Fibroblast of pulmonary artery (primary cell): ENCODE measurements around the gene DIABLO.

Experiments used
- DNase-seq: peaks from one replicate; pipeline ENCODE4 v3.0.0-alpha.2; 2010; ENCODE audit warnings: low read depth
- H3K4me3 ChIP-seq: replicated peaks from 2 replicates; pipeline ENCODE4 v1.5.1; 2011; ENCODE audit warnings: low read depth, mild to moderate bottlenecking, control low read depth, low read length, moderate library complexity
- TF ChIP-seq, protein P1 (sequence below): IDR thresholded peaks from 2 replicates; pipeline ENCODE4 v1.5.1; 2011; ENCODE audit warnings: mild to moderate bottlenecking, control low read depth, low read length, inconsistent platforms; ENCODE audit errors: missing control alignments

DIABLO gene

DNA sequence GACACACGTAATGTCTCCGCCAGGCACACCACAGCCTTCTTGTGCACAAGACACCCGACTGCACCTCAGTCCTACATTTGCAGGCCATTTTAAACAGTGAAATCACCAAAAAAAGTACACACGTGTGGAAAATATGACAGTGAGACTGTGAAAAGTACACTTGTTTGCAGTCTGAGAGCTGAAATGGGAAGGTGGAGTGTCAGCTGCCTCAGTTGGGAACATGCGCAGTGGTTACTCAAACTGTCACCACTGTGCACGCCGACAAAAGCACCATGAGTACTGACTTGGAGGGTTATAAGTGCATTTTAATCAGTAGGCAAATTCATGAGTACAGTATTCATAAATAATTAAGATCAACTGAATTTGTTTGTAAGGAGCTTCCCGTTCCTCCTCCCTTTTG lies 24.7 kb upstream of the DIABLO start:
- DNase-seq: no peak
- H3K4me3 ChIP-seq: no peak overlapping the region
- TF ChIP-seq, protein P1, sequence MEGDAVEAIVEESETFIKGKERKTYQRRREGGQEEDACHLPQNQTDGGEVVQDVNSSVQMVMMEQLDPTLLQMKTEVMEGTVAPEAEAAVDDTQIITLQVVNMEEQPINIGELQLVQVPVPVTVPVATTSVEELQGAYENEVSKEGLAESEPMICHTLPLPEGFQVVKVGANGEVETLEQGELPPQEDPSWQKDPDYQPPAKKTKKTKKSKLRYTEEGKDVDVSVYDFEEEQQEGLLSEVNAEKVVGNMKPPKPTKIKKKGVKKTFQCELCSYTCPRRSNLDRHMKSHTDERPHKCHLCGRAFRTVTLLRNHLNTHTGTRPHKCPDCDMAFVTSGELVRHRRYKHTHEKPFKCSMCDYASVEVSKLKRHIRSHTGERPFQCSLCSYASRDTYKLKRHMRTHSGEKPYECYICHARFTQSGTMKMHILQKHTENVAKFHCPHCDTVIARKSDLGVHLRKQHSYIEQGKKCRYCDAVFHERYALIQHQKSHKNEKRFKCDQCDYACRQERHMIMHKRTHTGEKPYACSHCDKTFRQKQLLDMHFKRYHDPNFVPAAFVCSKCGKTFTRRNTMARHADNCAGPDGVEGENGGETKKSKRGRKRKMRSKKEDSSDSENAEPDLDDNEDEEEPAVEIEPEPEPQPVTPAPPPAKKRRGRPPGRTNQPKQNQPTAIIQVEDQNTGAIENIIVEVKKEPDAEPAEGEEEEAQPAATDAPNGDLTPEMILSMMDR: no peak

DNA sequence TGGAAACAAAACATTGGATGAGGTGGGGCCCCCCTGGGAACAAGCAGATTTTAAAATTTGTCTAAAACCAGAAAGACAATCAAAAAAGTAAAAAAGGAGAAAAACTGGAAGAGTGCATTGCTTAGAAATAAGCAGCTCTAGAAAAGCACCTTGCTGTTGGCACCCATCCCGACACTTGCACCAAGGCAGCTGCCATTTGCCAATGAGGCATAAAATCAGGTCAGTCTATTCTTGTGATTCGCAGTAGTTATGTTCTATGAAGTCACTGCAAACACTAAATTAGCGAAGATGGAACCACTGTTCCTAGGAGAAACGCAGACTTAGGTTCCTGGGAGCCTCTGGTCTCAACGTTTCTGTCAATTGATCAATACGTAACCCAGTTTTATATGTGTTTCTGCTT lies 24.2 kb upstream of the DIABLO start:
- no peak overlapping the region for H3K4me3 ChIP-seq
- DNase-seq: no peak
- TF ChIP-seq, protein P1: no peak

DNA sequence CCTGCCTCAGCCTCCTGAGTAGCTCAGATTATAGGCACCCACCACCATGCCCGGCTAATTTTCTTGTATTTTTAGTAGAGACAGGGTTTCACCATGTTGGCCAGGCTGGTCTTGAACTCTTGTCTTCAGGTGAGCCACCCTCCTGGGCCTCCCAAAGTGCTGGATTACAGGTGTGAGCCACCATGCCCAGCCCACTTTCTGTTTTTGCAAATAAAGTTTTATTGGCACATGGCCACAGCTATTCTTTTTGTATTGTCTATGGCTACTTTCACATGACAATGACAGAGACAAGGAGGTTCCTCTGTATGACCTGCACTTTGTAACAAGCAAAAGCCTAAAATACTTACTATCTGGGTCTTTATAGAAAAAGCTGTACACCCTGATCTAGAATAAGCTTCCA lies 19.7 kb upstream of the DIABLO start:
- DNase-seq: no peak
- TF ChIP-seq, protein P1: no peak
- no peak overlapping the region for H3K4me3 ChIP-seq

DNA sequence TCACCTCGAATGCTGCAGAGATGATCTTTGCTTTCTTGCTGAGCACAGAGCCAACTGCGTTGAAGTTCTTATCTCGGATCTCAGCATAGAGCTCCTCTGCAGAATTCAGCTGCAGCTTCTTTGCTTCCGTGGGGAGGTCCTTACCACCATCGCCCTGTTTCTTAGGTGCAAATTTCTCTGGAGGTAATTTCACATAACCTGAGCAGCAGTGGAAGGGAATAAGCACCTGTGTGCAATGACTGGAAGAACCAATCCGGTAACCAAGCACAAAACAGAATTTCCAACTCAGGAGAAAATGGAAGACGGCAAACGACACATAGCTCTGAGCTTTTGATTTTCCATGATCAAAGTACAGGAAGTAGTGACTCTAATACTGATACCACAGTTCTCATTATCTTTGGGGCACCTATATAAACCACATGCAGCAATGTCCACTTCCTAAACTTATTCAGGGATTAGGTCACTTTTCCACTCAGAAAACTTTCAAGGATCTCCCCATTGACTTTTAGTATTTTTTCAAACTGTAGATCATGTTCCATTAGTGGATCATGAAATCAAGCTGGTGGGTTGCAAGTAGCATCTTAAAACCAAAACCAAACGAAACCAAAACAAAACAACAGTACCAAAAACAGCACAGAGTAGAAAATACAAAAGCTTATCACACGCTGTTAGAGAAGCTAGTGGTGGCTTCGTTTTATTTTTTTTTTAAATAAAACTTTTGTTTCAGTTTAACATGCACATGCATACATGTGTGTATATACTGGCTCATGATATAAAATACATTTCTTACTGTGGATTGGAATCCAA lies 18.9 kb upstream of the DIABLO start:
- H3K4me3 ChIP-seq: no peak overlapping the region
- TF ChIP-seq, protein P1: no peak
- DNase-seq: no peak

DNA sequence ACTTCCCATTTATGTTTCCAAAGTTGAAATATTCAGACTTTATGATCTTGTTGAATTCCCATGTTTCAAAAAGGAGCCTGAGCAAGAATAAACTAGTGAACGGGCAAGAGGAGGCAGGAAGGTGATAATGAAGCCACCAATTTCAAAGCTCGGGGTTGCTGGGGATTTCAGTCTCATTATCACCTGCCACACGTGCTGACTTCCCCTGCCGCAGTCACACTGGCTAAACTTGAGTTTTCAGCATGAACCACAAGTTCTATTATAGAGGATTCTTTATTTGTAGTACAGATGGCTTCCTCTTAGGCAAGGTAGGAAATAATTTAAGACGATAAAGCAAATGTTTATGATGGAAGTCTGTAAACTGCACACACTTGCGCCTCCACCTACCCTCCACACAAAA lies 18.1 kb upstream of the DIABLO start:
- H3K4me3 ChIP-seq: no peak overlapping the region
- DNase-seq: no peak
- TF ChIP-seq, protein P1: no peak

DNA sequence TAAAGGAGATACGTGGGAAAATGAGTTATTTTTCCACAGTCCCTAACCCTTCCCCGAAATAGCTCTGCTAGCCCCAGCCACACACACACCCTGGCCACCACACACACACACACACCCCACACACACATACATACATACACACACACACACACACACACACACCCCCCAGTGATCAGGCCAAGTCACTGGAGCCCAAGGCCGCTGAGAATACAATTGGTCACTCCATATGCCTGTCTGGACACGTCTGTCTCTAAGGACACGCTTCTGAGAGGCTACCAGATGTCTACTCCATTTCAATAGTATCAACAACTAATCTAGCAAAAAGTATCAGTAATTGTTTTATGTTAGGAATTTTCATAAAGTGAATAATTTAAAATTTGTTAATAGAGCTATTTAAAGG lies 13.0 kb upstream of the DIABLO start:
- TF ChIP-seq, protein P1: no peak
- H3K4me3 ChIP-seq: no peak overlapping the region
- no peak for DNase-seq

DNA sequence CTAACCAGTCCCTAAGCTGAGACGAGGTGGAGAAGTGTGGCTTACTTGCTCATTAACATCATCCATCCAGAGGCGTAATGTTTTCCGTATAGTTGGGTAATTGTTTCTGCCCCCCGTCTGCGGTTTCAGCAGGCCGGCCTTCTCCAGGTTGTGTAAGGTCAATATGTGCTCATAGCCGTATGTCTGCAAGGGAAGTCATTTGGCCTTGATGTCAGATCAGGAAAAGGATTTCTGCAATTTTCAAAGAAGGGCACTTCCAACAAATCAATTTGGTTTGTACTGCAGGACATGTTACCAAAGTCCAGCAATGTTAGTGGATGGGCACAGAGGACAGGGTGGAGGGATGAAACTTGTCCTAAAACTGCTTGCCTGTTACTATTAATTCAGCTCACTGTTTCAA lies 9.9 kb upstream of the DIABLO start:
- no peak for DNase-seq
- TF ChIP-seq, protein P1: no peak

More for the DNA sequence above, 9.9 kb upstream of the DIABLO start:
- H3K4me3 ChIP-seq: no peak overlapping the region
